H9 (cell line): ENCODE results near the gene SLC22A8. TPM values are rescaled to one million over a fixed set of nuclear protein-coding genes. Genes with fewer than 3 reads are reported as not detected.

Source experiments
- DNase-seq: peaks from one replicate; pipeline ENCODE4 v3.0.0-alpha.2; 2017
- H2AFZ ChIP-seq: one replicate; pipeline ENCODE4 v1.6.1; 2013; ENCODE audit warnings: mild to moderate bottlenecking, low read length, control low read depth, moderate library complexity
- H2AK5ac ChIP-seq: 2 replicates; pipeline ENCODE4 v1.6.1; 2013; ENCODE audit warnings: low read length, control low read depth, mixed read lengths; ENCODE audit not compliant: insufficient read length
- H2BK120ac ChIP-seq: one replicate; pipeline ENCODE4 v1.6.1; 2013; ENCODE audit warnings: low read depth, mild to moderate bottlenecking, low read length, control low read depth, inconsistent platforms; ENCODE audit not compliant: poor library complexity, severe bottlenecking
- H2BK12ac ChIP-seq: 2 replicates; pipeline ENCODE4 v1.6.1; 2013; ENCODE audit warnings: low read length, control low read depth, mixed read lengths, low read depth; ENCODE audit not compliant: insufficient read length
- H2BK15ac ChIP-seq: 2 replicates; pipeline ENCODE4 v1.6.1; 2013; ENCODE audit warnings: low read depth, low read length, control low read depth
- H2BK20ac ChIP-seq: one replicate; pipeline ENCODE4 v1.6.1; 2013; ENCODE audit warnings: low read depth, mild to moderate bottlenecking, low read length, control low read depth, inconsistent platforms; ENCODE audit not compliant: poor library complexity, severe bottlenecking
- H2BK5ac ChIP-seq: 2 replicates; pipeline ENCODE4 v1.6.1; 2013; ENCODE audit warnings: low read length, control low read depth, mixed read lengths; ENCODE audit not compliant: insufficient read length
- H3K14ac ChIP-seq: 2 replicates; pipeline ENCODE4 v1.6.1; 2013; ENCODE audit warnings: low read length, control low read depth; ENCODE audit not compliant: insufficient read depth
- H3K18ac ChIP-seq: 2 replicates; pipeline ENCODE4 v1.6.1; 2013; ENCODE audit warnings: low read depth, mild to moderate bottlenecking, mixed read lengths, low read length, control low read depth; ENCODE audit not compliant: insufficient read length
- H3K23ac ChIP-seq: 2 replicates; pipeline ENCODE4 v1.6.1; 2013; ENCODE audit warnings: low read length, control low read depth, mixed read lengths, low read depth; ENCODE audit not compliant: insufficient read length
- H3K23me2 ChIP-seq: 2 replicates; pipeline ENCODE4 v1.6.1; 2013; ENCODE audit warnings: low read depth, mild to moderate bottlenecking, mixed read lengths, low read length, control low read depth; ENCODE audit not compliant: insufficient read length, poor library complexity, severe bottlenecking
- H3K27ac ChIP-seq: 2 replicates; pipeline ENCODE4 v1.5.1; 2013; ENCODE audit warnings: low read length, control low read depth, mixed read lengths, low read depth; ENCODE audit not compliant: insufficient read length
- H3K27me3 ChIP-seq: 2 replicates; pipeline ENCODE4 v1.6.1; 2013; ENCODE audit warnings: low read length, control low read depth, inconsistent platforms; ENCODE audit not compliant: insufficient read depth
- H3K4ac ChIP-seq: 2 replicates; pipeline ENCODE4 v1.6.1; 2013; ENCODE audit warnings: low read depth, mild to moderate bottlenecking, control low read depth, inconsistent platforms, low read length, moderate library complexity
- H3K4me1 ChIP-seq: 2 replicates; pipeline ENCODE4 v1.6.1; 2013; ENCODE audit warnings: low read length, control low read depth, inconsistent platforms; ENCODE audit not compliant: insufficient read depth
- H3K4me2 ChIP-seq: 2 replicates; pipeline ENCODE4 v1.6.1; 2013; ENCODE audit warnings: low read length, control low read depth, mixed read lengths; ENCODE audit not compliant: insufficient read length, insufficient read depth
- H3K56ac ChIP-seq: 2 replicates; pipeline ENCODE4 v1.6.1; 2013; ENCODE audit warnings: low read depth, mild to moderate bottlenecking, mixed read lengths, low read length, control low read depth; ENCODE audit not compliant: insufficient read length
- H3K79me1 ChIP-seq: 2 replicates; pipeline ENCODE4 v1.6.1; 2013; ENCODE audit warnings: low read depth, mild to moderate bottlenecking, moderate library complexity, low read length, control low read depth, inconsistent platforms; ENCODE audit not compliant: insufficient read depth, poor library complexity, severe bottlenecking
- H3K79me2 ChIP-seq: 2 replicates; pipeline ENCODE4 v1.6.1; 2013; ENCODE audit warnings: low read length, control low read depth, inconsistent platforms; ENCODE audit not compliant: insufficient read depth
- H3K9ac ChIP-seq: 2 replicates; pipeline ENCODE4 v1.6.1; 2013; ENCODE audit warnings: low read length, control low read depth, mixed read lengths; ENCODE audit not compliant: insufficient read length; ENCODE audit errors: extremely low read depth
- H3K9me3 ChIP-seq: one replicate; pipeline ENCODE4 v1.6.1; 2013; ENCODE audit warnings: low read depth, low read length, inconsistent platforms; ENCODE audit not compliant: control insufficient read depth
- H3T11ph ChIP-seq: one replicate; pipeline ENCODE4 v1.6.1; 2013; ENCODE audit warnings: mild to moderate bottlenecking, low read length, control low read depth, inconsistent platforms
- H4K20me1 ChIP-seq: one replicate; pipeline ENCODE4 v1.6.1; 2013; ENCODE audit not compliant: control insufficient read depth, insufficient read length, insufficient read depth
- H4K5ac ChIP-seq: 2 replicates; pipeline ENCODE4 v1.6.1; 2013; ENCODE audit warnings: low read depth, mild to moderate bottlenecking, mixed read lengths, low read length, control low read depth; ENCODE audit not compliant: insufficient read length
- H4K8ac ChIP-seq: replicated peaks from 2 replicates; pipeline ENCODE4 v1.6.1; 2013; ENCODE audit warnings: low read length, control low read depth, mixed read lengths, low read depth; ENCODE audit not compliant: insufficient read length
- H4K91ac ChIP-seq: 2 replicates; pipeline ENCODE4 v1.6.1; 2013; ENCODE audit warnings: low read depth, mild to moderate bottlenecking, moderate library complexity, mixed read lengths, low read length, control low read depth; ENCODE audit not compliant: insufficient read length
- H3K27ac Mint-ChIP-seq, 3 experiments: 2 replicates in 2 of 3; 3 replicates in 1 of 3; pipeline ENCODE4 v1.8.0; 2020 to 2021; ENCODE audit warnings: mixed read lengths in 3 of 3, mild to moderate bottlenecking in 1 of 3, moderate library complexity in 1 of 3
- H3K27me3 Mint-ChIP-seq: 2 replicates; pipeline ENCODE4 v1.8.0; 2021; ENCODE audit warnings: low read depth, mild to moderate bottlenecking, moderate library complexity, mixed read lengths
- H3K36me3 Mint-ChIP-seq, 3 experiments: 2 replicates in 2 of 3; 3 replicates in 1 of 3; pipeline ENCODE4 v1.8.0; 2020 to 2021; ENCODE audit warnings: low read depth in 3 of 3, mixed read lengths in 3 of 3; ENCODE audit not compliant: insufficient read depth in 1 of 3
- H3K4me1 Mint-ChIP-seq, 2 experiments: 2 replicates each; pipeline ENCODE4 v1.8.0; 2020; ENCODE audit warnings: mixed read lengths in 2 of 2
- H3K4me3 Mint-ChIP-seq, 2 experiments: 2 replicates in 1 of 2; 3 replicates in 1 of 2; pipeline ENCODE4 v1.8.0; 2020 to 2021; ENCODE audit warnings: mild to moderate bottlenecking in 2 of 2, mixed read lengths in 2 of 2, moderate library complexity in 1 of 2
- H3K9me3 Mint-ChIP-seq, 2 experiments: 2 replicates in 1 of 2; 3 replicates in 1 of 2; pipeline ENCODE4 v1.8.0; 2020; ENCODE audit warnings: mild to moderate bottlenecking in 2 of 2, mixed read lengths in 2 of 2, moderate library complexity in 1 of 2
- CTCF ChIP-seq: fragments of 200-600 bp; sonication (generic); conservative IDR thresholded peaks from 3 replicates; pipeline ENCODE4 v1.8.0; 2021; ENCODE audit warnings: antibody characterized with exemption, mild to moderate bottlenecking
- WGBS: extraction: QIAGEN DNeasy Blood & Tissue Kit; methylation state at CpG from one replicate; pipeline ENCODE4 v1.1.7; 2013; ENCODE audit warnings: missing lambda C conversion rate, low lambda C conversion rate, mixed read lengths; ENCODE audit not compliant: insufficient read length; ENCODE audit errors: extremely low coverage; 5-methylcytosine and 5-hydroxymethylcytosine counted together
- total RNA-seq: library from RNA; stranded (reverse); gene quantifications from 2 replicates; pipeline ENCODE4 v1.2.1, GENCODE V29; 2021

SLC22A8 gene
- total RNA-seq, 1 experiment from 2014 or later, result not detected

GRCh38 chr11:62988276-62988675 lies 27.4 kb downstream of the SLC22A8 start:
- no peak overlapping the region for H2BK20ac ChIP-seq
- TF ChIP-seq CTCF, result no peak
- H3K23ac ChIP-seq, result no peak overlapping the region
- no peak overlapping the region for H4K91ac ChIP-seq
- H3K79me1 ChIP-seq, result no peaks in the 10 kb centered on the region
- no peak overlapping the region for H3K18ac ChIP-seq
- H3K27ac Mint-ChIP-seq, result no peak overlapping the region; a peak in 1 of 7 replicates
- no peak overlapping the region for H3K4me3 Mint-ChIP-seq
- no peaks in the 10 kb centered on the region for H3K27me3 ChIP-seq
- no peak overlapping the region for H2BK15ac ChIP-seq
- H3T11ph ChIP-seq, result no peak overlapping the region
- H3K4me2 ChIP-seq, result no peak overlapping the region
- no peak overlapping the region for H3K14ac ChIP-seq
- peaks cover 0 to 2% of the 10 kb centered on the region in 2 experiments; a peak in 1 of 4 replicates for H3K4me1 Mint-ChIP-seq
- no peaks in the 10 kb centered on the region for H3K79me2 ChIP-seq
- H3K4me1 ChIP-seq, result no peaks in the 10 kb centered on the region
- no peaks in the 10 kb centered on the region for H4K20me1 ChIP-seq
- H3K23me2 ChIP-seq, result no peaks in the 10 kb centered on the region
- no peak for DNase-seq
- H3K36me3 Mint-ChIP-seq, result peaks cover 0 to 2% (median 1%) of the 10 kb centered on the region in 3 experiments; a peak in 1 of 7 replicates
- no peak overlapping the region for H2AK5ac ChIP-seq
- no peak overlapping the region for H2BK12ac ChIP-seq
- H2AFZ ChIP-seq, result no peak overlapping the region
- H4K8ac ChIP-seq, result no peak overlapping the region
- H3K9me3 ChIP-seq, result no peaks in the 10 kb centered on the region
- H3K56ac ChIP-seq, result no peak overlapping the region
- H3K27ac ChIP-seq, result no peak overlapping the region
- H3K27me3 Mint-ChIP-seq, result peaks cover 25% of the 10 kb centered on the region
- WGBS, result no CpG with 5 or more reads among the region's 5 CpGs
- H3K9ac ChIP-seq, result no peak overlapping the region
- no peak overlapping the region for H2BK5ac ChIP-seq
- H3K4ac ChIP-seq, result no peak overlapping the region
- no peak overlapping the region for H2BK120ac ChIP-seq
- peaks cover 0 to 3% of the 10 kb centered on the region in 2 experiments; a peak in 2 of 5 replicates for H3K9me3 Mint-ChIP-seq
- H4K5ac ChIP-seq, result no peak overlapping the region
